Duodenal mucosa (tissue), 2 donors: ENCODE results near the gene AMER3.

ENCODE experiments used
- H3K27ac ChIP-seq: one replicate; pipeline ENCODE4 v1.7.0; 2013; ENCODE audit warnings: low read depth, low read length
- H3K27me3 ChIP-seq, 2 donors: one replicate each; pipeline ENCODE4 v1.7.0; 2013; ENCODE audit warnings: low read length in 2 of 2, control low read depth in 1 of 2; ENCODE audit not compliant: insufficient read depth in 2 of 2, control insufficient read depth in 1 of 2
- H3K36me3 ChIP-seq, 2 donors: one replicate each; pipeline ENCODE4 v1.7.0; 2013; ENCODE audit warnings: low read length in 2 of 2, control low read depth in 1 of 2; ENCODE audit not compliant: insufficient read depth in 2 of 2, control insufficient read depth in 1 of 2
- H3K4me1 ChIP-seq, 2 donors: one replicate each; pipeline ENCODE4 v1.7.0; 2013; ENCODE audit warnings: low read length in 2 of 2, control low read depth in 1 of 2; ENCODE audit not compliant: insufficient read depth in 2 of 2, control insufficient read depth in 1 of 2
- H3K4me3 ChIP-seq, 2 donors: one replicate each; pipeline ENCODE4 v1.7.0; 2013; ENCODE audit warnings: low read length in 2 of 2, low read depth in 1 of 2
- H3K9ac ChIP-seq, 2 donors: one replicate each; pipeline ENCODE4 v1.7.0; 2013; ENCODE audit warnings: low read length in 2 of 2, low read depth in 1 of 2
- H3K9me3 ChIP-seq, 2 donors: one replicate each; pipeline ENCODE4 v1.7.0; 2013; ENCODE audit warnings: low read length in 2 of 2, control low read depth in 1 of 2; ENCODE audit not compliant: control insufficient read depth in 1 of 2

AMER3 gene

DNA sequence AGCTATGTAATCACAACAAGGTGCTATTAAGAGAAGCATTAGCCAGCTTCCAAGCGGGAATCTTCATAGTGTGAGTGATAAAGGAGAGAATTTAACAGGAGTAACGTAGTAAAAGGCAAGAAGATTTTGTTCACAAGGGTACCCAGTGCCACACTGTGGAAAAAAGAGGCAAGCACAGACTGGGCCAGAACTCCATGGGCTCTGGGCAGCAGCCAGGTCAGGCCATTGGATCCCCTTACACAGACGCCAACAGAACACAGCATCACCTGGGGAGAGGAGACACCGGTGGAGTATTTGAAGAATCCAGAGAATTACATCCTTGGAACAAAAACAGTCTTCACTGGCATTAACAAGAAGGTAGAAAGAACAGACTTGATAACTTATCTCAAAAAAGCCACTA lies 21.2 kb downstream of the AMER3 start:
- H3K4me3 ChIP-seq: no peak overlapping the region
- no peak overlapping the region for H3K27ac ChIP-seq
- H3K4me1 ChIP-seq: no peaks in the 10 kb centered on the region
- H3K27me3 ChIP-seq: no peaks in the 10 kb centered on the region
- H3K36me3 ChIP-seq: no peaks in the 10 kb centered on the region
- H3K9ac ChIP-seq: no peak overlapping the region
- H3K9me3 ChIP-seq: no peaks in the 10 kb centered on the region

DNA sequence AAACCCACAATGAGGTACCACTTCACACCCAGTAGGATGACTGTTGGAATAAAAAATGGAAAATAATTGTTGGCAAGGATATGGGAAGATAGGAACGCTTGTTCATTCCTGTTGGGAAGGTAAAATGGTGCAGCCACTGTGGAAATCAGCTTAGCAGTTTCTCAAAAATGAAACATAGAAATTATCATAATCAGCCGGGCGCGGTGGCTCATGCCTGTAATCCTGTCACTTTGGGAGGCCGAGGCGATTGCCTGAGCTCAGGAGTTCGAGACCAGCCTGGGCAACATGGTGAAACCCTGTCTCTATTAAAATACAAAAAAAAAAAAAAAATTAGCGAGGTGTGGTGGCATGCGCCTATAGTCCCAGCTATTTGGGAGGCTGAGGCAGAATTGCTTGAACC lies 23.4 kb downstream of the AMER3 start:
- no peaks in the 10 kb centered on the region for H3K36me3 ChIP-seq
- no peak overlapping the region for H3K27ac ChIP-seq
- H3K27me3 ChIP-seq: no peaks in the 10 kb centered on the region
- no peaks in the 10 kb centered on the region for H3K4me1 ChIP-seq
- no peak overlapping the region for H3K4me3 ChIP-seq
- no peaks in the 10 kb centered on the region for H3K9me3 ChIP-seq
- H3K9ac ChIP-seq: no peak overlapping the region

DNA sequence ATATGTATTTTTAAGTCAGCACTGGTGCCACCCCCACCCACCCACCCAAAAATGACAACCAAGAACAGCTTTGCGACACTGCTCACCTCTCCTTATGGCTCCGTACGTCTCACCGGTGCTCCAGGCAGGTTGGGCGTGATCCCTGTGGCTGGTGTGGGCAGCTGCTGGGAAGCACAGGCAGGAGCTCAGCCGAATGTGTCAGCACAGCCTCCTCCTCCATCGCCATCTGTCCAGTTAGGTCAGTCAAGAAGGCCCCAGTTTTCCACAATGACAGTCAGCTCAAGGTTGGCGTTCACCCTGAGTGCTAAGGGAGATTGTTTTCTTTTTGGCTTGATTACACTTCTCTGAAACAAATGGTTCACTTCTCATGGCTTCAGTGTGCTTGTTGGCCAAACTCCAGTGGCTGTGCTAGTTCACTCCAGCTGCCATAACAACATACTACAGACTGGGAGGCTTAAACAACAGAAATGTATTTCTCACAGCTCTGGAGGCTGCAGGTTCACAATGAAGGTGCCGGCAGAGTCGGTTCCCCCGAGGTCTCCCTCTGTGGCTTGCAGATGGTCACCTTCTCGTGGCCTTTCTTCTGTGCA lies 30.2 kb downstream of the AMER3 start:
- Histone ChIP-seq H3K27ac (no peak overlapping the region), H3K36me3 (no peaks in the 10 kb centered on the region), H3K9ac (no peak overlapping the region), H3K4me3 (no peak overlapping the region), H3K27me3 (no peaks in the 10 kb centered on the region), H3K9me3 (no peaks in the 10 kb centered on the region), H3K4me1 (no peaks in the 10 kb centered on the region)

- Histone ChIP-seq H3K4me3 (no peak overlapping the region), H3K4me1 (no peaks in the 10 kb centered on the region), H3K27ac (no peak overlapping the region), H3K36me3 (no peaks in the 10 kb centered on the region), H3K9me3 (no peaks in the 10 kb centered on the region), H3K27me3 (no peaks in the 10 kb centered on the region), H3K9ac (no peak overlapping the region)
Observed at GRCh38 chr2:130786076-130786475, 30.7 kb downstream of the AMER3 start.

DNA sequence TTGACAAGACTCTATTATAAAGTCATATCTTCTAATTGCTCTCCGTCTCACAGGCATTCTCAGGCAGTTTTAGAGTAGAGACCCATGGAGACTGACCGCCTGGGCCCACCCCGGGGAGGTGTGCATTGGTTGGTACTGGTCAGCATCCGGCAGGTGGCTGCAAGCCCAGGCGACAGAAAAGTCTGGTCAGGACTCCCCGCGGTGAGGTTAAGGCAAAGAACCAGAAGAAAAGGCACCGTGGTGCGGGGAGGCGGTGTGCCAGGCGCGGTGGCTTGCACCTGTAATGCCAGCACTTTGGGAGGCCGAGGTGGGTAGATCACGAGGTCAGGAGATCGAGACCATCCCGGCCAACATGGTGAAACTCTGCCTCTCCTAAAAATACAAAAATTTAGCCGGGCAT lies 32.5 kb downstream of the AMER3 start:
- H3K9me3 ChIP-seq: no peaks in the 10 kb centered on the region
- no peaks in the 10 kb centered on the region for H3K27me3 ChIP-seq
- H3K4me3 ChIP-seq: no peak overlapping the region
- no peak overlapping the region for H3K9ac ChIP-seq
- no peaks in the 10 kb centered on the region for H3K36me3 ChIP-seq
- no peaks in the 10 kb centered on the region for H3K4me1 ChIP-seq
- H3K27ac ChIP-seq: no peak overlapping the region

- Histone ChIP-seq H3K27ac (no peak overlapping the region), H3K27me3 (peaks cover 0 to under 1% of the 10 kb centered on the region in 2 donors), H3K9me3 (no peaks in the 10 kb centered on the region), H3K4me1 (no peaks in the 10 kb centered on the region), H3K4me3 (no peak overlapping the region), H3K9ac (no peak overlapping the region), H3K36me3 (no peaks in the 10 kb centered on the region)
Observed at GRCh38 chr2:130790312-130790711, 35.0 kb downstream of the AMER3 start.

- Histone ChIP-seq H3K27ac (no peak overlapping the region), H3K9me3 (no peaks in the 10 kb centered on the region), H3K36me3 (no peaks in the 10 kb centered on the region), H3K4me1 (no peaks in the 10 kb centered on the region), H3K4me3 (no peak overlapping the region), H3K27me3 (peaks cover 0 to 2% of the 10 kb centered on the region in 2 donors), H3K9ac (no peak overlapping the region)
Observed at GRCh38 chr2:130790804-130791616, 35.7 kb downstream of the AMER3 start.

- H3K36me3 ChIP-seq: no peaks in the 10 kb centered on the region
- no peaks in the 10 kb centered on the region for H3K4me1 ChIP-seq
- H3K4me3 ChIP-seq: no peak overlapping the region
- H3K9me3 ChIP-seq: no peaks in the 10 kb centered on the region
- H3K27ac ChIP-seq: no peak overlapping the region
- H3K27me3 ChIP-seq: peaks cover 0 to 2% of the 10 kb centered on the region in 2 donors
- no peak overlapping the region for H3K9ac ChIP-seq
Observed at GRCh38 chr2:130791617-130791939, 36.2 kb downstream of the AMER3 start.

GRCh38 chr2:130795431-130795830 lies 40.1 kb downstream of the AMER3 start:
- no peaks in the 10 kb centered on the region for H3K9me3 ChIP-seq
- no peak overlapping the region for H3K4me3 ChIP-seq
- H3K36me3 ChIP-seq: no peaks in the 10 kb centered on the region
- peaks cover 6 to 8% of the 10 kb centered on the region in 2 donors for H3K27me3 ChIP-seq
- peaks cover 0 to 9% of the 10 kb centered on the region in 2 donors for H3K4me1 ChIP-seq
- no peak overlapping the region for H3K9ac ChIP-seq
- no peak overlapping the region for H3K27ac ChIP-seq

GRCh38 chr2:130796290-130796689 lies 41.0 kb downstream of the AMER3 start:
- Histone ChIP-seq H3K27ac (no peak overlapping the region), H3K4me1 (peaks cover 0 to 9% of the 10 kb centered on the region in 2 donors)

More at GRCh38 chr2:130796290-130796689, 41.0 kb downstream of the AMER3 start:
- Histone ChIP-seq H3K36me3 (no peaks in the 10 kb centered on the region), H3K27me3 (peaks cover 6 to 8% of the 10 kb centered on the region in 2 donors), H3K9ac (no peak overlapping the region), H3K4me3 (no peak overlapping the region), H3K9me3 (no peaks in the 10 kb centered on the region)
